GM18951 (cell line): ENCODE measurements around the gene ICOS.

ENCODE experiments used
- POLR2A ChIP-seq: IDR thresholded peaks from 4 replicates; pipeline ENCODE4 v1.6.1; 2011; ENCODE audit warnings: mild to moderate bottlenecking; ENCODE audit not compliant: insufficient read length, insufficient read depth; ENCODE audit errors: extremely low read depth
- in situ Hi-C: fragments of 300-500 bp; cut with MboI; formaldehyde crosslinking; loops from one replicate; pipeline ENCODE4 v1.12.0; 2022; ENCODE audit warnings: low sequenced_read_pairs, mixed read lengths, inconsistent platforms; ENCODE audit not compliant: unreplicated experiment

Gene ICOS

DNA sequence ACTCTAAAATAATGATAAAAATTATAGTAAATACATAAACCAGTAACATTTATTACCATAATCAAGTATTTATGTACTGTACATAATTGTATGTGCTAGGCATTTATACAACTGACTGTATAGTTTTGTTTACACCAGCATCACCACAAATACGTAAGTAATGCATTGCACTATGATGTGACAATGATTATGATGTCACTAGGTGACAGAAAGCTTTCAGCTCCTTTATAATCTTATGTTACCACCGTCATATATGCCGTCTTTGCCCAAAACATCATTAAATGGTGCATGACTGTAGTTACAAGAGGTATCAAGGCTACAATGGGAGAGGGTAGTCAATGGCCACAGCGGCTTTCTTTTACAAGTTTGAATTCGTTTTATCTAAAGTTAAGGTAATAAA is 60.1 kb downstream of the ICOS start:
- no peak for TF ChIP-seq POLR2A
- in situ Hi-C loops: no loop called here

DNA sequence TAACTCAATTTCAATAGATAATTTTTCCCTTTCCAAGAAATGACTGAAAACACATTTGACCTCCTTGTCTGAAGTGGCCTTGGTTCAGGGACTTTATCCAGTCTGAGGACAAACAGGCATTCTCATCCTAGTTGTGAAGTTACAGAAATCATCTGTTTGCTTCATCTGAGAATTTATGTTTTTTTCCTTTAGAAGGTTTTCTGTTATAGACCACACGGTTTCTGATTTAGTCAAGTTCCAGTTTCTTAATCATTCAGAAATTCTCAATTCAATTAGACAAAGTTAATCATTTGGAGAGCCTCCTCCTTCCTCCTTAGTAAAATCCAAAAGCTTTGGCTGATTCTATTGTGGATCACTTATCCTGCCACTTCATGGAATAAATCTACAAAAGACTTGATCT is 60.9 kb downstream of the ICOS start:
- in situ Hi-C loops: no loop called here
- TF ChIP-seq POLR2A: no peak

DNA sequence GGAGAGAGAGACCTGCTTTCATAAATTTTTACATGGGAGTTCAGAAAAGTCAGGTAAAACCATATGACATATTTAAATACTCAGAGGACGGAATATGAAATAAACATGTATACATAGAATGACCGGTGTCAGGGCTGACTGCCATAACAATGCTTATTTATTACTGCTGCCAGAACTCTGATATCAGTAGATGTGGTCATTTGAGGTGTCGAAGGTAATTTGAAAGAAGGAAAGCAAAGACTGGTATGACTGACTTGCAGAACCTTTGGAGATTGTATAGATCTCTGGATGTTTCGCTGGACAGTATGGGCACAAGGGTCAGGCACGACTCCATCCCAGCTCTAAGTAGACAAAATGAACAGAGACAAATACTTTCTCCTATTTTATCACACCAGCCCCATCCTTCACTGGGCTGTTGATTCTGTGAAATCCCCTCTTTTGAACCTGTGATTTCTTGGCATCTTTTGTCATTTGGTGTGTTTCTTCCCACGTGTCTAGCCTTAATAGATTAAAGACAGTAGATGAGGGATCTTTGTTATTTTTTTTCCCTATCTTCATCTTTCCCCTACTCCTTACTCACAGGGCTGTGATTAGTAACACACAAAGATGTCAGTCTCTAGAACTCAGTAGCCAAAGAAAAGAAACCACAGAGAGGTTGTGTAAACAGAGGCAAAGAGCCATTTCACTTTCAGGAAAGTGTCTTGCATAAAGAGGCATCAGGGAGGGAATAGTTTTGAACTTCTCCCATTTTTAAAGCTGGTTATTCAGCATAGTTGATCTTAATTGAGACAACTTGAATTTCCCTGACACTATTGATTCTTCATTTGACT is 61.6 kb downstream of the ICOS start:
- in situ Hi-C loops: no loop called here
- TF ChIP-seq POLR2A: no peak

DNA sequence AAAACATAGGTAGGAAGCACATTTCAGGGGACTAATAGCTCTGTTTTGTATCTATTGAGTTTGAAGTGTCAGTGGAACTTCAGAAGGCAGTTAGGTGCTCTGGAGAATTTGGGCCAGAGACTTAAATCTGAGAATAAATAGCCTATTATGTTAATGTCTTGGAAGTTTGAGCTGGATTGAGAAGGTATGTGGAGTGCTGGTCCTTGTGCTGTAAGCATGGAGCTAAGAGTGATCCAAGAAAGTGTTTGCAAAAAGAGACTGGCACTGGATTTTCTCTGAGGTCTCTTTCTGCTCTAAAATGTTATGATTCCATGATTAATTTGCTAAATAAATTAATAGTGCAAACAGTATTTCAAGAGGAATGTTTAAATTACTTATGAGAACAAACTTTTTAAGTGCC is 63.3 kb downstream of the ICOS start:
- in situ Hi-C loops: no loop called here

DNA sequence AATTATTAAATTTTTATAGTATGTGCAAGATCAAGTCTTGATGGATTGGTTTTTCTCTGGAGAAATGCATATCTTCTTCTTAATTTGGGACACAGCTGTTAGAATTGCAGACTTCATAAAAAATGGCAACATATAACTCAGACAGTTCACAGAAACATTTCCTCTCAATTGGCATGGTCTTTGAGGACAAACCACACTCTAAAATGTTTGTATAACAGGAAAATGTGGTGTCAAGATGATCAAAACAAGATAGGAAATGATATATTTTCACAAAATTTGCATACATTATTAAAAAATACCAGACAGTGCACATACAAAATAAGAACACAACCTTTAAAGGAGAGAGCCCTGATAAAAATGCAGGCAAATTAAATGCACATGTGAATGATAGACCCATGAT is 63.9 kb downstream of the ICOS start:
- no peak for TF ChIP-seq POLR2A
- in situ Hi-C loops: no loop called here

More for the DNA sequence above, 63.3 kb downstream of the ICOS start:
- no peak for TF ChIP-seq POLR2A

DNA sequence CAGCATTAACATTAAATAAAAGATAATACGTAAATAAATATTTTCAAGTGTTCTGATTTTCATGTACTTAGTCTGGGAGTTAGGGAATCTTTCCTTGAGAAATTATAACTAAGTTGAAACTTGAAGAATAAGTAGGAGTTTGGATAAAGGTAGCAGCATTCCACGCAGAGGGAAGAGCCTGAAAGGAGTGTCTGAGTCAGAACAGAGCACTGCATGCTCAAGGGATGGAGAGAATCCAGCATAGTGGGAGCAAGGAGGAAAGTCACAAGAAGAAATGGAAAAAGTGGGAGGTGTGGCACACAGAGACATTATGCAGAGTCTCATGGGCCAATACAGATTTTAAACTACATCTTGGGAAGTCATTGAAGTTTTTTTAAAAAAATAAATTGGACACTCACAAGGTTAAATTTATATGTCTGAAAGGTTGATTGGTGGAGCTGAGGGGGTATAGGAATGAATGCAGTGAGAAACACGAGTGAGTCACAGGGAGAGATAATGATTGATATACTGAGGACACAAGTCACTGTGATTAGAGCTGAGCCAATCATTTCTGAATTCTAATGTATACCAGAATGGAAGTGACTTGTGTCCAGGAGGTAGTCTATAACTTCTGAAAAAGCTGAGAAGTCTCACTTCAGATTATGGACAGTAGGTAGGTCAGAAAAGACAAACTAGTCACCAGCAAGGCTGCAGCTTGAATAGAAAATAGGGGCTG is 66.9 kb downstream of the ICOS start:
- TF ChIP-seq POLR2A: no peak
- in situ Hi-C loops: no loop called here

DNA sequence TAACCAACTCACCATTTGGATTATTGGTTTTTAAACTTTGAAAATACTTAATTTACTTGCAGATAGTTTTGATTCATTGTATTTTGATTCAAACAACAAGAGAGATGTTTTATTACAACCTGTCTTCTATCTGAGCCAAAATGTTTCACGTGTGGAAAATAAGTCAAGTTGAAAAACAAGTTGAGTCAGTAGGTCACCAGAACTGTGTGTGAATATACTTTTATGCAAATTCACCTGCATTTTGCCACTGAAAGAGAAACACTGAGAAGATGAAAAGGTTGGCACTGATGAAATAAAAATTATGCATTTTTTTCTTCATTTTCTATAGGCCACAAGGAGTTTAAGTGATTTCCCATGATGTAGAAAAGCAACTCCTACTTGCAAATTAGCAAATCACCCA is 68.3 kb downstream of the ICOS start:
- TF ChIP-seq POLR2A: no peak
- in situ Hi-C loops: no loop called here

DNA sequence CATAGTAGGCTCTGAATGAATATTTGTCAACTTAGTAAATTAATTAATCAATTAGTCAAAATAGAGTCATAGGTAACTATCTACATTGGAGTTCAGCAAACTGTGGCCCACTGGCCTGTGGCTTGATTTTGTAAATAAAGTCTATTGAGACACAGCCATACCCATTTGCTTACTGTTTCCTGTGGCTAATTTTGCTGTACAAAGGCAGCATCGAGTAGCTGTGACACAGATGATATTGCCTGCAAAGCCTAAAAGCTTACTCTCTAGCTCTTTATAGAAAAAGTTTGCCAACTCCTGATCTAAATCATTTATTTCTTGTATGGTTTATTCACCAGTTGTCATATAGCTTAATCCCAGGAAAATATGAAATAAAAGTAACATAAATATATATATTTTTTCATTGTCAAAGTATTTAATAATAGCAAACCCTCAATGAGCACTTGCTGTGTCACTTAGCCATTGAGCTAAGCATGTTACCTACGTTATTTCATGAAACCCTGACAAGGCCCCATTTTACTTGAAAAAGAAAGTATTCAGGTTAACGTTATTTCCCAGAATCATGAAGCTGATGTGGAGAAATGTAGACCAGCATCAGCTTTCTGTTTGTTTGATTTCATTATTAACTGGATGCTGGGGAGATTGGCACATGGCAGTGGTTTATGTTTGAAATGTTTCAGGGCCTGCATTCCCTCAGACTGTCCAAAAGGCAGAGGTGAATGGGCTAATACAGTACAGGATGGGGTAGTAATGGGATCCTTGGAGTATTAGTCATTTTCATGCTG is 69.6 kb downstream of the ICOS start:
- TF ChIP-seq POLR2A: no peak
- in situ Hi-C loops: no loop called here

DNA sequence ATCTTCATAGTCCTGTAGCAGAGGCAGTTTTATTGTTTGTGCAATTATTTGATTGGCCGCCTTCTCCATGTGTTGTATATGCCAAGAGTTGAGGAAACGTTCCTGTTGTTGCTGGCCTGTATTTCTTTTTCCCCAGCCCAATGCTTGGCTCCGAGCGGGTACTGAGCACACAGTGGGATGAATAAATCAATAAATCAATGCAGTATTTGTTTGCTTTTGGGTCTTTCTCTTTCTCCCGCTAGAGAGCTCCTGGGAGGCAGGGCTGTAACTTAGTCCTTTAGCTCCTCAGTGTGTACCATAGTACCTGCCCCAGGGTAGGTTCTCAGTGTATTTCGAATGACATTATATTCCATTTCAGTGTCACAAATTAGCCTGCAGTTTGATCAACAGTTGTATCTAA is 71.8 kb downstream of the ICOS start:
- in situ Hi-C loops: no loop called here
- TF ChIP-seq POLR2A: no peak

DNA sequence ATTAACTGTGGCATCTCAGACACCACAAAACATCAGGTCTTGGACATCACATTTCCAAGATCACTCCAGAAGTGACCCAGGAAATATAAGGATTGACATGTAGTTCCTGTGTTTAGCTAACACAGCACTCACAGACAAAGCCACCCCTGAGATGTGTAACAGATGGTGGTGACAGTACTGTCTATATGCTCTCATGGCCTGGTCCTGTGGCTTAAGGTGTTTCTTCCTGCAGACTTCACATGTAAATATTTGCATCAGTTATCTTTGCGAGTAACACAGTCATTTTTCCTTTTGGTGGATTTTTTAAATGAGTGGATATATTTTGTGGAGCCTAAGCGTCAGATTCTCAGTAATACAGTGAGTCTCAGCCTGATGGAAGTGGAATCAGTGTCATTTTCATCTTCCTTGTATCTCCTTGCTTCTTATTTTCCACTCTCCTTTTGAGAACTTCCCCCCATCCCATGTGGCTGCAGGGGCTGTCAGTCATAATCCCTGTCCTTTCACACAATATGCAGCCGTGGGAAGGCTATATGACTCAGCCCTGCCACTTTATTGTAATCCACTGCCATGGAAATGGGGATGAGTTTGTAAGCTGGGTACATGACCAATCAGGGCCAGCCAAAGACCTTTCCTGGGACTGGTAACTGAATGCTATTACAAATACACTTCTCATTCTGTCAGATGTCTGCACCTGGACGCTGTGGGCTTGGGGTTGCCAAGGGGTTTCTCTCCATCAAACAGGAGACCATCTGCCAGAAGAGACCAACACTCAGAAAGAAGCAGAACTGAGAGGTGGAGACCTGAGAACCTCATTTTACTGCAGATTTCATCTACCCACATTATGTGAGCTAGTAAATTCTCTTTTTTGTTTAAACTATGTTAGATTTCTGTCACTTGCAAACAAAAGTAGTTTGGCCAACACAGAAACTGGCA is 74.3 kb downstream of the ICOS start:
- no peak for TF ChIP-seq POLR2A
- in situ Hi-C loops: no loop called here
